ENCODE data around the gene L3MBTL4.
A peak's percentile ranks its signal among the peaks of the same experiment; 100 is the strongest.
"Not testable (repeated sequence)": the region's sequence is repeated elsewhere in the genome, so short reads cannot be mapped to it uniquely, and the experiment has no call there.

Gene L3MBTL4

GRCh38 chr18:6161549-6161948, 253.2 kb downstream of the L3MBTL4 start:
- no peak for FAIRE-seq

- no peak for FAIRE-seq
Observed at GRCh38 chr18:6159426-6159825, 255.3 kb downstream of the L3MBTL4 start.

- no peak for FAIRE-seq
Observed at GRCh38 chr18:6158958-6159357, 255.8 kb downstream of the L3MBTL4 start.

DNA sequence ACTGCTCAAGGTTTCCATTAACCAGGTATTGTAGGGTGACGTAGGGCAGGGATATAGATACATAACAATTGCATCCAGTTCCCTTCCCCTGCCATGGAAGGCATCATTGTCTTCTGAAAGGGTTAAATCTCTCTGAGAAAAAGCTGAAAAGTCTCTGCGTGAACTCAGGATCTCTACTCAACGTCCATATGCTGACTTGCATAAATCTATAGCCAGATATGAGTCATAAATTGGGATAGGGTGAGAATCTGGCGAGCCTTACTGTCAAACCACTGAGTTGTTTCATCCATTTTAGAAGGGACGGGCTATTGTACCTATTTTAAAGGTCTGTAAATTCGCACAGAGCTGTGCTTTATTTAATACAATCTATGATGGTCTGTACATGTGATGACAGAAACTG, 258.3 kb downstream of the L3MBTL4 start:
- no peak for FAIRE-seq

- FAIRE-seq, result peak; percentile 5
Observed at GRCh38 chr18:6155707-6156106, 259.0 kb downstream of the L3MBTL4 start.

DNA sequence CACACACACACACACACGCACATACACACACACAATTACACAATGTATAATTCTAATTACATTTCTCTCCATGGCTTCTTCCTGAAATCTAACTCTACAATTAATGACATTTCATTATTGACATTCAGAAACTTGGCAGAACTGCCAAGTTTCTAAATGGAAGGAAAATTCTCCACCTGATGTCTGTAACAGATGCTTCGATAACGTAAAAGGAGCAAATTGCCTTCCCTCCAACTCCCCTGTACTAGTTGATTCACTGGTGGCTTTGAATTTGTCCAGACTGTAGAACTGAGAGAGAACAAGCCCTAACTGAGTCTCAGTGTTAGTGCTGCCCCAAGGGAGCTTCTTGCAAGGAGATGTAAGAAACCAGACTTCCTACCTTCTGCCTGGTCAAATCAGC, 264.3 kb downstream of the L3MBTL4 start:
- FAIRE-seq, result no peak

- FAIRE-seq, result no peak
Observed at GRCh38 chr18:6146307-6146661, 268.4 kb downstream of the L3MBTL4 start.

DNA sequence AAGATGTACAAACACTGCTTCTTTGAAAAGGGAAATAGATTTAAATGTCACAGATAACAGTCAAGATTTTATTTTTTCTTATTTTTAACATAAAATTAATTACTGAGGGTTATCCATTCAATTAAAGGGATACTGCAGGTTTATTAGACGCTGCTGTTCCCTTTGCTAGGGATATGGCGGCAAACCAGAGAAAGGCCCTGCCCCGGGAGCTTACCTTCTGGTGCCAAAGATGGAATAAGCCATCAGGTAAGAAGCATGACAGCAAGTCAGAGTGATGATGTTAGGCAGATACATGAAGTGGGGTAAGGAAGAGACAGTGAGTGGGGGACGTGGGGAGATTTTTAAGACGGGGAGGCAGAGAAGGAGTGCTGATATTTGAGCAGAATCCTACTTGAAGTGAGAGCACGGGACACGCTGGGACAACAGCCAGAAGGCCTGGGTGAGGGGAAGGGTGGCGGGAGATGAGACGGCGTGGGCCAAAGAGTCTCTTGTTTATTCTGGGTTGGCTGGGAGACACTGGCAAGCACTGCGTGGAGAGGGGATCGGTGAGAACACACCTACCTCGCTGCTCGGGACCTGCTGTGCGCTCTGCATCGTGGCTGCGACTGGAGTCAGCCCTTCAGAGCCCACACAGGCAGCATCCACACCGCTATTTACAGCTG, 268.9 kb downstream of the L3MBTL4 start:
- no peak for FAIRE-seq

- FAIRE-seq, result no peak
Observed at GRCh38 chr18:6139007-6139406, 275.7 kb downstream of the L3MBTL4 start.

DNA sequence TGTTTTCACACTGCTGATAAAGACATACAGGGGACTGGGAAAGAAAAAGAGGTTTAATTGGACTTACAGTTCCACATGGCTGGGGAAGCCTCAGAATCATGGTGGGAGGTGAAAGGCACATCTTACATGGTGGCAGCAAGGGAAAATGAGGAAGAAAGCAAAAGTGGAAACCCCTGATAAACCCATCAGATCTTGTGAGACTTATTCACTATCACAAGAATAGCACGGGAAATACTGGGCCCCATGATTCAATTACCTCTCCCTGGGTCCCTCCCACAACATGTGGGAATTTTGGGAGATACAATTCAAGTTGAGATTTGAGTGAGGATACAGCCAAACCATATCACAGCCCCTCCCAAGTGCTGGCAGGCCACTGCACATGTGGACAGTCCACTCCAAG, 278.8 kb downstream of the L3MBTL4 start:
- FAIRE-seq, result not testable (repeated sequence)

DNA sequence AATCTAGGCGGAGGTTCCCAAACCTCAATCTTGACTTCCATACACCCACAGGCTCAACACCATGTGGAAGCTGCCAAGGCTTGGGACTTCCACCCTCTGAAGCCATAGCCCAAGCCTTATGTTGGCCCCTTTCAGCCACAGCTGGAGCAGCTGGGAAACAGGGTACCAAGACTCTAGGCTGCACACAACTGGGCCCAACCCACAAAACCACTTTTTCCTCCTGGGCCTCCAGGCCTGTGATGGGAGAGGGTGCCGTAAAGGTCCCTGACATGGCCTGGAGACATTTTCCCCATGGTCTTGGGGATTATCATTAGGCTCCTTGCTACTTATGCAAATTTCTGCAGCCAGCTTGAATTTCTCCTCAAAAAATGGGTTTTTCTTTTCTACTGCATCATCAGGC, 279.7 kb downstream of the L3MBTL4 start:
- not testable (repeated sequence) for FAIRE-seq

DNA sequence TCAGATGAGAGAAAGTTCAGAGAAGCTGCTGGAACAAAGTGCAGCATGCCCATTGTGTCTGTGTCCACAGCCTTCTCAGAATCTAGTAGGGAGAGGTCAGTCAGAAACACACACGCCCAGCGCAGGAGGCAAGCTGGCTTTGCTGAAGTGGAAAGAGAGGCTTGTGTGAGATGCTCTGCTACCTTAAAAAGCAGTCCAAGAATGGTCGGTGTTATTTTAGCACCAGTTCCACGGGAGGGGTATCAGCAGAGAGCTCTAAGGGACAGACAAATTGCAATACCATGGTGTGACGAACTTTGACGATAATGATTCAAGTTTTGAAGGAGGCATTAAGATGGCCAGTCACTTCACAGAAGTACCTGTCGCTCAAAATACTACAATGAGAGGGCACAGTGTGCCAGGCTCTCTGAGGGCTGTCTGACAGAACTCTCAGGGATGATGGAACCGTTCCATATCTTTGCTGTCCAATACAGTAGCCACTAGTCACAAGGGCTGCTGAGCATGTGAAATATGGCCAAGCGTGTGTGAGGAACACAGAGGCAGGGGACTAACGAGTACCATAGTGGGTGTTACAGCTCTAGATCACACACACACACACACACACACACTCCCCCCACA, 281.9 kb downstream of the L3MBTL4 start:
- no peak for FAIRE-seq

DNA sequence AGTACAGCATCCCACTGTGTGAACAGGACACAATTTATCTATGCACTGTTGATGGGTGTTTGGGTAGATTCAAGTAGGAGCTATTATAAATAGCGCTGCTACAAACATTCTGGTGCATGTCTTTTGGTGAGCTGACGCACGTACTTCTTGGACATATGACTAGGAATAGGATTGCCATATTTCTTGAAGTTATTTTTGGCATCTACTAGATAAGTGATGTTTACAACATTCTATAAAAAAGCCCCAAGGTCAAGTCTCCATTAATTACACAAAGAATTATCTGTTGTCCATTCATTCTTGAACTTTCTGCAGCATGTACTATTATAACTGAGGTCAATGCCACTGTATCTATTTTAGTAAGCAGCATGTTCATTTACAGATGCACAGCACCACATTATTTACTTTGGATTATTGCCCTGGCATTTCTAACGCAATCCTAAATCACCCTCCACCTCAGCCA, 293.9 kb downstream of the L3MBTL4 start:
- no peak for FAIRE-seq

GRCh38 chr18:6119761-6120160, 294.9 kb downstream of the L3MBTL4 start:
- FAIRE-seq, result no peak

DNA sequence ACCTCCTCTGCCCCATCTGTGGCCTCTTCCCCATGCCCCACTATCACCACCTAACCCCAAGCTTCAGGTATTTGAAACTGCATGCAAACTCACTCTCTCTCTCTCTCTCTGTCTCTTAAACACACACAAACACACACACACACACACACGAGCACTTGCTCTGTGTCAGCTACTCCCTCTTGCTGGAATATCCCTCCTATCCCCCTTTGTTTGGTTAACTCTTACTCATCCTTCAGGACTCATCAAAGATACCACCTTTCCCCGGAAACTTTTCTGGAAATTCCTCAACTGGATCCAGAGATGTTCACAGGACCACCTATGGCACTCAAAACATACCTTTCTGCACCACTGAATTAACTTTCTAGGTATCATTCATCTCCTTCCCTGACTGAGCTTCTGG, 296.6 kb downstream of the L3MBTL4 start:
- FAIRE-seq, result no peak

DNA sequence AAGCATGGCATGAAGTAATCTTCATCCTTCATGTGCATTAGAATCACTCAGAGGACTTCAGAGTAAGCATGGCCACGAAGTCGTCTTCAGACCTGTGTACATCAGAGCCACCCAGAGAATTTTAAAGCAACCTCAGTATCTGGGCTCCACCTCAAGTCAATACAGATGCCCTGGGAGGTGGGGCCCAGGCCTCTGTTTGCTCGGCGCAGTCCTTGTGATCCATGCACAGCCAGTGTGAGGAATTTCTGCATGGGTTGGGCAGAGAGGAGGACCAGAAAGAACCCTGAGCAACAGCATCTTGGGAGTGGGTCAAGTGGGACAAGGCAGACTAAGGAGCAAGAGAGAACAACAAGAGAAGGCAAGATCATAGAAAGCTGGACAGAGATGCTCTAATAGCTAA, 299.0 kb downstream of the L3MBTL4 start:
- no peak for FAIRE-seq

DNA sequence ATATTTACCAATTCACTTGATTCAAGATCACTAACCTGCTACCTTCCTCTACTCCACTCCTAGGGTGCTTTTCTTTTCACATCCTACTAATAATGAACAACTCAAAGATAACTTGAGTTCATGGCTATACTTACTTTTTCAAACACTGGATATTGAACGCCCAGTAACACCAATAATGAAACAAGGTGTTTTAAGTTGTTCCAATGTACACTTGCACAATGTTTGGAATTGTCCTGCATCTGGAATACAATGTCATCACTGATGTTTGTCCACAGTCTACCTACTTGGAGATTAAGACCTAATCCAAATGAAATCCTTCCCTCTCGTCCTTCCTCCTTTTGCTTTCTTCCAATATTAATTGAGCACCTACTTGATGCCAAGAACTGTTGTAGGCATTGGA, 301.1 kb downstream of the L3MBTL4 start:
- no peak for FAIRE-seq

DNA sequence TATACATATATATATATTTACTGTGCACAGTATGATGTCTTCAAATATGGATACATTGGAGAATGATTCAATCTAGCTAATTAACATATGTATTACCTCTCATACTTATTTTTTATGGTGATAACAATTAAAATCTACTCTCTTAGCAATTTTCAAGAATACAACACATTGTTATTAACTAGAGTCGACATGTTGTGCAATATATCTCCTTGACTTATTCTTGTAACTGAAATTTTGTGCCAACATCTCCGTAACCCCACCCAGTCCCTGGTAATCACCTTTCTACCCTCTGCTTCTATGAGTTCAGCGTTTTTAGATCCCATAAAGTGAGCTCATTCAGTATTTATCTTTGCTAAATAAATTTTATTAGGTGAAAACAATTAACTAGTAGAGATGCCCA, 303.0 kb downstream of the L3MBTL4 start:
- FAIRE-seq, result no peak

DNA sequence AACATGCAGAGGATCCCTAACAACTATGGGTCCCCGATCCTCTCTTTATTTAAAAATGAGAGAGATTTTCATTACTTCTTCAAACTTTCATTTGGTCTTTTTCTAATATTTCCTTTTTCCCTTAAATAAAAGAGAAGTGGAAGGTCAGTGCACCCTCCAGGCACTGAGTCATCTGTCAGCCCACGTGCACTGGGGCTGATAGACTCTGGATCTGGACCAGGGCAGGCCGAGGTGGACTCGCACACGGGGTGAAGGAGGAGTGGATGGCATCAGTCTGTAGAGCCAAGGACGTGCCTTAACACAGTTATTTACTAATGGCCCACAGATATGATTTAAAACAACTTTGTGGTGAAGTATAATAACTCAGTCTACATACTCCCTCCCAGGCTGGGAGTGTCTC, 305.0 kb downstream of the L3MBTL4 start:
- FAIRE-seq, result no peak

GRCh38 chr18:6107794-6108193, 306.9 kb downstream of the L3MBTL4 start:
- FAIRE-seq, result no peak

GRCh38 chr18:6106091-6106685, 308.5 kb downstream of the L3MBTL4 start:
- no peak for FAIRE-seq

DNA sequence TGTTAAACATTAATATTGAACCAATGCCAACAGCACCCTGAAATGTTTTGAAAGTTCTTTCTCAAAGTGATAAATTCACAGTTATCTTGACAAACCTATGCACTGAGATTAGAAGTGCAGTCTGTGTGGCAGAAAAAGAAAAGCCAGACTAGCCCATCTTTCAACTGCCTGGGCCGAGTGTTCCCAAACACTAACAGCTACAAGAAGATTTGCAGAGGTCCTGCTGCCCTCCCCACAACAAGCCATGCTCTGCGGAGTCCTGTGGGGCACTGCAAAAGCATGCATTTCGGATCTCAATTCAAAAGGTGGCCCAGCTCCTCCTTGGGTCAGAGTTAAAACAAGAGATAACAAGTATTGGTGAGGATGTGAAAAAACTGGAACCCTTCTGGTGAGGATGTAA, 311.0 kb downstream of the L3MBTL4 start:
- FAIRE-seq, result no peak

GRCh38 chr18:6096730-6097129, 318.0 kb downstream of the L3MBTL4 start:
- no peak for FAIRE-seq

- FAIRE-seq, result no peak
Observed at GRCh38 chr18:6088432-6088831, 326.3 kb downstream of the L3MBTL4 start.

GRCh38 chr18:6086731-6087130, 328.0 kb downstream of the L3MBTL4 start:
- FAIRE-seq, result no peak
